K562 (cell line): ENCODE data around the gene AS3MT. TPM values are rescaled to one million over a fixed set of nuclear protein-coding genes. Genes with fewer than 3 reads are reported as not detected.
A peak's percentile ranks its signal among the peaks of the same experiment; 100 is the strongest.

Experiments used
- AFF1 ChIP-seq, 2 experiments: fragments of 450-650 bp; IDR thresholded peaks; 2 replicates each; pipeline ENCODE4 v1.6.1; 2018; ENCODE audit warnings: mild to moderate bottlenecking in 2 of 2, low read depth in 1 of 2; ENCODE audit not compliant: partially characterized antibody in 2 of 2
- CBX1 ChIP-seq: sonication (generic); IDR thresholded peaks from 2 replicates; pipeline ENCODE4 v1.6.1; 2016; ENCODE audit warnings: antibody characterized with exemption, low read depth, mild to moderate bottlenecking
- CLOCK ChIP-seq: fragments of 250-450 bp; sonication (Bioruptor Pico); IDR thresholded peaks from 2 replicates; pipeline ENCODE4 v1.4.0; 2020; ENCODE audit warnings: mild to moderate bottlenecking, moderate library complexity, borderline replicate concordance
- FOS ChIP-seq: IDR thresholded peaks from 3 replicates; pipeline ENCODE4 v1.6.1; 2011; ENCODE audit not compliant: insufficient read length; ENCODE audit errors: extremely low read depth
- HDAC2 ChIP-seq: fragments of 450-650 bp; IDR thresholded peaks from 2 replicates; pipeline ENCODE4 v1.6.1; 2016; ENCODE audit warnings: mild to moderate bottlenecking
- HMG20B ChIP-seq: fragments of 250-450 bp; sonication (Bioruptor Pico); IDR thresholded peaks from 2 replicates; pipeline ENCODE4 v1.5.0; 2021; ENCODE audit warnings: mild to moderate bottlenecking
- RB1 ChIP-seq: fragments of 450-650 bp; IDR thresholded peaks from 2 replicates; pipeline ENCODE4 v1.6.1; 2017; ENCODE audit warnings: low read depth, mild to moderate bottlenecking
- SMC3 ChIP-seq: conservative IDR thresholded peaks from 2 replicates; pipeline ENCODE4 v1.6.1; 2011; ENCODE audit warnings: low read depth, low read length, improper control_type of control experiment; ENCODE audit not compliant: insufficient read depth
- TAF15 ChIP-seq: fragments of 200-400 bp; formaldehyde crosslinking; IDR thresholded peaks from 2 replicates; pipeline ENCODE4 v1.6.1; 2017; ENCODE audit warnings: mild to moderate bottlenecking, low read depth, low read length, moderate library complexity
- ZNF766 ChIP-seq: fragments of 200-800 bp; sonication (Bioruptor generic); conservative IDR thresholded peaks from 2 replicates; pipeline ENCODE4 v1.6.1; 2016; ENCODE audit warnings: missing genetic modification characterization, missing compliant biosample characterization
- polyA plus RNA-seq, 8 experiments: library from polyadenylated mRNA; depleted of rRNA in 4 of 8; stranded (reverse) in 5 of 8; unstranded in 3 of 8; fragments of >200 nt; fragmentation: Nextera tagmentation in 2 of 8; fragmentation: Illumina TruSeq in 1 of 8; extraction: Ambion mirVana in 2 of 8; extraction: Trizol in 1 of 8; gene quantifications; 2 replicates each; pipeline versions ENCODE4 v1.2.1 to v1.2.3, GENCODE V29; 2011 to 2014; ENCODE audit warnings: inconsistent platforms in 1 of 8, missing spikeins in 1 of 8
- total RNA-seq, 7 experiments: library from RNA; depleted of rRNA in 6 of 7; stranded (reverse); fragments of >200 nt in 6 of 7; fragmentation: Illumina TruSeq in 2 of 7; extraction: Trizol in 2 of 7; gene quantifications; 2 replicates each; pipeline versions ENCODE4 v1.2.1 to v1.2.3, GENCODE V29; 2011 to 2021; ENCODE audit warnings: low replicate concordance in 1 of 7
- TF ChIP-seq, protein P1 (sequence below): sonication (generic); formaldehyde crosslinking; IDR thresholded peaks from 2 replicates; pipeline ENCODE4 v1.8.0; 2023; ENCODE audit warnings: mild to moderate bottlenecking, missing genetic modification reagents
- TF ChIP-seq, protein P2 (sequence below): sonication (generic); formaldehyde crosslinking; IDR thresholded peaks from 2 replicates; pipeline ENCODE4 v1.8.0; 2022; ENCODE audit warnings: mild to moderate bottlenecking, missing genetic modification reagents
- TF ChIP-seq, protein P3 (sequence below): fragments of 450-650 bp; IDR thresholded peaks from 2 replicates; pipeline ENCODE4 v1.6.1; 2017; ENCODE audit warnings: antibody characterized with exemption
- TF ChIP-seq, protein P4 (sequence below): fragments of 450-650 bp; IDR thresholded peaks from 2 replicates; pipeline ENCODE4 v1.6.1; 2016; ENCODE audit warnings: antibody characterized with exemption

AS3MT gene
- total and polyA plus RNA-seq, 9 of the 15 experiments (the other 6 are each of a cell fraction or from before 2014, with no cell fraction given): 0.04 to 0.33 (median 0.19) TPM; not detected in 2

DNA sequence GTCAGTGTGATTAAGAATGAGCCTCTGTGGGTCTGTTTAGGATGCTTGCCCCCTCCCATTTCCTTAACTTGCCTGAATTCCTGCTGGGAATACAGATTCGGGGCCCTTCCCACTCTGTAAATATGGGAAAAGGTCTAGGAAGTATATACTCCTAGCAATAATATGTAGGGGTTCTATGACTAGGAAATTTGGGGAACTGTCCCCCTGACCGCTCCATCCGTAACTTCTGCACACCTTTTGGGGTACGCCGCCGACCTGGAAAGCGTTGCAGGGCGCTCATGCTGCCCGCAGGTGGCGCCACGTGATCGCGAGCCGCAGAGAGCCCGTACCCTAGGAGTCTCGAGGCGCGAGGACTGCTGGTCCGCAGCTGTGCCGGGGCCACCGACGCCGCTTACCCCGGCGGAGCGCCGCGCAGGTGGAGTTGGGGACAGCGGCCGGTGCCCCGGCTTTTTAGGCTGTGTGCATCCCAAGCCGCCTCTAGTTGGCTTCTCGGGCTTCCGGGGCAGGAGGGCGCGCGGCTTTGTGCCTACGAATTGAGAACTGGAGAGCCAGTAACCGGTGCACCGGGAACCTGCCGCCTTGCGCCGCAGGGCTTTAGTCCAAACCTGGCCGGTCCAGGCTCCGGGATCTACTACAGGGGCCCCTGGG is 48.2 kb downstream of the AS3MT start (continued):
- TF ChIP-seq, protein P1, sequence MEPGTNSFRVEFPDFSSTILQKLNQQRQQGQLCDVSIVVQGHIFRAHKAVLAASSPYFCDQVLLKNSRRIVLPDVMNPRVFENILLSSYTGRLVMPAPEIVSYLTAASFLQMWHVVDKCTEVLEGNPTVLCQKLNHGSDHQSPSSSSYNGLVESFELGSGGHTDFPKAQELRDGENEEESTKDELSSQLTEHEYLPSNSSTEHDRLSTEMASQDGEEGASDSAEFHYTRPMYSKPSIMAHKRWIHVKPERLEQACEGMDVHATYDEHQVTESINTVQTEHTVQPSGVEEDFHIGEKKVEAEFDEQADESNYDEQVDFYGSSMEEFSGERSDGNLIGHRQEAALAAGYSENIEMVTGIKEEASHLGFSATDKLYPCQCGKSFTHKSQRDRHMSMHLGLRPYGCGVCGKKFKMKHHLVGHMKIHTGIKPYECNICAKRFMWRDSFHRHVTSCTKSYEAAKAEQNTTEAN (CRISPR knock-in tag): 0 out of 2 replicates have a peak, but pooled peaks have one; percentile 47
- TF ChIP-seq CBX1 (no peak), ZNF766 (no peak), CLOCK (CRISPR knock-in tag) (no peak), HMG20B (CRISPR knock-in tag) (no peak), SMC3 (peak; percentile 97), AFF1 (IDR thresholded peaks at IDR 0.05; ENCODE audit: low read depth in 1 of 2, partially characterized antibody in 2 of 2) (no peak), HDAC2 (peak; percentile 27; the same call in 1 of the 2 replicates), RB1 (peak; percentile 91), TAF15 (no peak), FOS (no peak)
- TF ChIP-seq, protein P2, sequence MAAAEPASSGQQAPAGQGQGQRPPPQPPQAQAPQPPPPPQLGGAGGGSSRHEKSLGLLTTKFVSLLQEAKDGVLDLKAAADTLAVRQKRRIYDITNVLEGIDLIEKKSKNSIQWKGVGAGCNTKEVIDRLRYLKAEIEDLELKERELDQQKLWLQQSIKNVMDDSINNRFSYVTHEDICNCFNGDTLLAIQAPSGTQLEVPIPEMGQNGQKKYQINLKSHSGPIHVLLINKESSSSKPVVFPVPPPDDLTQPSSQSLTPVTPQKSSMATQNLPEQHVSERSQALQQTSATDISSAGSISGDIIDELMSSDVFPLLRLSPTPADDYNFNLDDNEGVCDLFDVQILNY (CRISPR knock-in tag): no peak
- TF ChIP-seq, protein P3, sequence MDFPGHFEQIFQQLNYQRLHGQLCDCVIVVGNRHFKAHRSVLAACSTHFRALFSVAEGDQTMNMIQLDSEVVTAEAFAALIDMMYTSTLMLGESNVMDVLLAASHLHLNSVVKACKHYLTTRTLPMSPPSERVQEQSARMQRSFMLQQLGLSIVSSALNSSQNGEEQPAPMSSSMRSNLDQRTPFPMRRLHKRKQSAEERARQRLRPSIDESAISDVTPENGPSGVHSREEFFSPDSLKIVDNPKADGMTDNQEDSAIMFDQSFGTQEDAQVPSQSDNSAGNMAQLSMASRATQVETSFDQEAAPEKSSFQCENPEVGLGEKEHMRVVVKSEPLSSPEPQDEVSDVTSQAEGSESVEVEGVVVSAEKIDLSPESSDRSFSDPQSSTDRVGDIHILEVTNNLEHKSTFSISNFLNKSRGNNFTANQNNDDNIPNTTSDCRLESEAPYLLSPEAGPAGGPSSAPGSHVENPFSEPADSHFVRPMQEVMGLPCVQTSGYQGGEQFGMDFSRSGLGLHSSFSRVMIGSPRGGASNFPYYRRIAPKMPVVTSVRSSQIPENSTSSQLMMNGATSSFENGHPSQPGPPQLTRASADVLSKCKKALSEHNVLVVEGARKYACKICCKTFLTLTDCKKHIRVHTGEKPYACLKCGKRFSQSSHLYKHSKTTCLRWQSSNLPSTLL: no peak
- TF ChIP-seq, protein P4, sequence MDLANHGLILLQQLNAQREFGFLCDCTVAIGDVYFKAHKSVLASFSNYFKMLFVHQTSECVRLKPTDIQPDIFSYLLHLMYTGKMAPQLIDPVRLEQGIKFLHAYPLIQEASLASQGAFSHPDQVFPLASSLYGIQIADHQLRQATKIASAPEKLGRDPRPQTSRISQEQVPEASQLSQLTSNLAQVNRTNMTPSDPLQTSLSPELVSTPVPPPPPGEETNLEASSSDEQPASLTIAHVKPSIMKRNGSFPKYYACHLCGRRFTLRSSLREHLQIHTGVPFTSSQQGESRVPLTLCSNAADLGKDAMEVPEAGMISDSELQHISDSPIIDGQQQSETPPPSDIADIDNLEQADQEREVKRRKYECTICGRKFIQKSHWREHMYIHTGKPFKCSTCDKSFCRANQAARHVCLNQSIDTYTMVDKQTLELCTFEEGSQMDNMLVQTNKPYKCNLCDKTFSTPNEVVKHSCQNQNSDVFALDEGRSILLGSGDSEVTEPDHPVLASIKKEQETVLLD: no peak
